NCI-H82 (cell line): ENCODE data around the gene NDST1.

Source experiments
- DNase-seq: peaks from one replicate; lab custom pipeline; 2025; lab: John Stamatoyannopoulos, UW

The NDST1 gene

DNA sequence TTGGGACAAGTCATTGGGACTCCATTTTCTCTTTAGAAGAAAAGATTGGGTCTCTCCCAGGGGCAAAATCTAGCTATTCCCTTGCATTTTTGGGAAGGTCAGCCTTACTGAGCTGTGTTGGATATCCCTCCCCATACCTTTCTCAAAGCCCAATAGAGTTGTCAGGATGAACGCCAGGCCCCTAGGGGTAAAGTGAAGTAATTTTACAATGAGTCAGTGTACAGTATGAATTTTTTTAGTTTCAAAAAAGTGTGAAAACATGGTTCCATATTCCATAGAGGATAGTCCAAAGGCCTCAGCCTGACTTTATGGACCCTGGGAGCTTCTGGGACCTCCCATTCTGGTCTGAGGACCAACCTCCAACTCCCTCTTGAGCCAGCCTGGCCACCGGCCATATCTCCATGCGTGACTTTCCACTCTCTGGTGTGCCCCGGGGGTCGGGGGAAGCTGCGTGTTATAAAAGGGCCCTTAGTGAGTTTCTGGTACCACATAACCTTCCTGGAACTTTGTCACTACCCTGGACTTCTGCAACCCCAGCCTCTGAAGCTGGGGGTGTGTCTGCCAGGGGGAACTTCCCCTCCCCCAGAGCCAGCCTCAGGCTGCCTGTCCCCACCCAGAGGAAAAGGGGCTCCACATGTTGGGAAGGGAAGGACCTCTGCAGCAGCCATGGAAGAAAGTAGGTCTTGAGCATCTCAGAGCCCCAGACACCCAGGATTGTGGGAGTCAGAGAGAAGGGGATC is 80.1 kb downstream of the NDST1 start:
- DNase-seq, result no peak

DNA sequence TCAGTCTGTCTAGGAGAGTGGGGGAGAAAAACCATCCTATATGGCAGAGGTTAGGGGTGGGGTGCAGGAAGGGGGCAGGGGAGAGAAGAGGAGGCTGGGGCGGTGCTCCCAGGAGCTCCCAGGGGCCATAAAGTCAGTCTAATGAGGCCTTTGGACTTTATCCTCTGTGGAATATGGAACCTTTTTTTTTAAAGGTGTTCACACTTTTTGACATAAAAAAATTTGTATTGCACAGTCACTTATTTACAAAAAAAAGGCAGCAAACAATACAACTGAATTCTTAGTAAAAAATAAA is 80.6 kb downstream of the NDST1 start:
- no peak for DNase-seq

DNA sequence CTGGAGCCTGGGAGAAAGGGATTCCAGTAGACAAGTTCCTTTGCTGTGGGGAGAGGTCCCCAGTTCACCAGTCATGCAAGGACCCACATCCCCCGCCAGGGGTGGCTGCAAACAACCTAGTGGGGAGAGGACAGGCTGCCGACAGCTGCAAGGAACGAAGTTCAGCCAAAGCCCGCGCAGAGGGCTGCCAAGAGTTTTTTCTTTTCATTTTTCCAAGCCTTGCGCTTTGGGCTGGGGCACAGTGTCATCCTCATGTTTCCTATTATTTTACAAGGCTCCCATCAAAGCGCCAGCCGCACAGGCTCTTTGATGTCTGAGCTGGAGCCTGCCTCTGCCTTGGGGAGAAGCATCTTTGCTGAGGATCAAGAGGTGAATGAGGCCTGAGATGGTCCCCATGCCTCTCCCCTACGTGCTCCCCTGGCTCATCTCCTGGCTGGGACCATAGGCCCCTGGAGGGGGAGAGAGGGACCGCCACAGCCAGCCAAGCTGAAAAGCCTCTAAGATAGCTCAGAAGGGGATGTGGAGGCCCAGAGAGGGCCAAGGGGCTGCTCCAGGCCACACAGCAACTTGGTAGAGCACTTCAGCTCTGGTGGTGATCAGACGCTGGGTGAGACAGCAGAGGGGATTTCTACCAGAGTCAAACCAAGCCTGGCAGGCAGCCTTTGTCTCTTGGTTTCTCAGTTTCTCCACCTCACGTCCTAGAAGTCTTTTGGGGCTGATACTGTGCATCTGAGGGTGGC is 82.1 kb downstream of the NDST1 start:
- peak; percentile 64 for DNase-seq

DNA sequence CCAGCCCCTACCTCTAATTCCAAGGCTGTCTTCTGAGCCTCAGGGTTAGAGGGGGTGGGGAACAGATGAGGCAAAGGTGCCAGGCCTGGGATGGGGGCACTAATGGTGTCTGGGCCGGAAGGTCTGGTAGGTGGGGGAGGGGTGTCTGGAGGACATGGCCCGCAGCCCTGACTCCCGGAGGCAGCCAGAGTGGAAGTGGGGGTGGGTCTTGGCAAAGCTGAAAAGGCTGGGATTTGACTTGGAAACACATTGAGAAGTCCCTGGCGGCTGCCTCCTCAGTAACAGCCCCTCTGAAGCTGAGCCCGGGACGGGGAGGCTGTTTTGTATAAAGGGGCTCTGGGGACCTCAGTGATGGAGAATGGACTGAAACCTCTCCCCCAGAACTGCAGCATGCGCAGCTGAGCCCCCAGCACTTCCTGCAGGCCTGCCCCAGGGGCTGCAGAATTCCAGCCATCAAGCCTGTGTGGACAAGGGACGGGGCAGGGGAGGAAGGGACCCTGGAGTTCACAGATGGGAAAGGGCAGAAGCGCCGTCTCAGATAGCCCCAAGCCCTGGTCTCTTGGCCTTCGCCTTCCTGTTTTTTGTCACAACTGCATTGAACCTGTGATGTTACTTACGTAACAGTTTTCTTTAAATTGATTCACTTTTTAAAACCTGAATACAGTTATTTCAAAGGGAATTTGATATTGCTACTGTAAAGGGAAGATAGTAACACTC is 83.2 kb downstream of the NDST1 start:
- no peak for DNase-seq

DNA sequence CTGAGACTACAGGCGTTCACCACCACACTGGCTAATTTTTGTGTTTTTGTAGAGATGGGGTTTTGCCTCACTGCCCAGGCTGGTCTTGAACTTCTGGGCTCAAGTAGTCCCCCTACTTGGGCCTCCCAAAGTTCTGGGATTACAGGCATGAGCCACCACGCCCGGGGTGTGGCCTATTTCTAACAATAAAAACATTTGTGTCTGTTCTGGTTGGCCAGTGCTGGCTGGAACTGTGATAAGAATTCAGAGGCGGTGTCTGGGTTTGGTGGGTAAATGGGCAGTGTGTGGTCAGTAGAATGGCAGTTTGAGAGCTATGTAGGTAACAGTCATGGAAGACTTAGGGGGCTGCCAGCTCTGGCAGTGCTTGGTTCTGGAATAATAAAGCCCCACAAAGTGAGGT is 85.7 kb downstream of the NDST1 start:
- no peak for DNase-seq

DNA sequence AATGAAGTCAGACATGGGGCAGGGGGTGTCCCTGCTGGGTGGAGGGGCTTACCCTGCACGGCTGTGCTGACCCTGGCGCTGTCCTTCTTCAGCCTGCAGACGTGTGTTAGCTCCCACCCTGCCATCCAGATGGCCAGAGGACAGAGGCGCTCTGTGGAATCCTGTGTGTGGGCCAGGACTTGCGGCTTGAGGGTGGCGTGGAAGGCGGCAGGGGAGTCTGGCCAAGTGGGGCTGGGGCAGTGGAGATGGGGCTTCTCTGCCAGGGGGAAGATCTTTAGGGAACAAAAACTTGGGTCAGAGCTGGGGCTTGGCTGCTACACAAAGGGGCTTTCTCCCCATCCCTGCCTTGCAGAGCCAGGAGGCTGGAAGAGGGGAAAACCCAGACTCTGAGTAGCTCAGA is 86.1 kb downstream of the NDST1 start:
- no peak for DNase-seq

DNA sequence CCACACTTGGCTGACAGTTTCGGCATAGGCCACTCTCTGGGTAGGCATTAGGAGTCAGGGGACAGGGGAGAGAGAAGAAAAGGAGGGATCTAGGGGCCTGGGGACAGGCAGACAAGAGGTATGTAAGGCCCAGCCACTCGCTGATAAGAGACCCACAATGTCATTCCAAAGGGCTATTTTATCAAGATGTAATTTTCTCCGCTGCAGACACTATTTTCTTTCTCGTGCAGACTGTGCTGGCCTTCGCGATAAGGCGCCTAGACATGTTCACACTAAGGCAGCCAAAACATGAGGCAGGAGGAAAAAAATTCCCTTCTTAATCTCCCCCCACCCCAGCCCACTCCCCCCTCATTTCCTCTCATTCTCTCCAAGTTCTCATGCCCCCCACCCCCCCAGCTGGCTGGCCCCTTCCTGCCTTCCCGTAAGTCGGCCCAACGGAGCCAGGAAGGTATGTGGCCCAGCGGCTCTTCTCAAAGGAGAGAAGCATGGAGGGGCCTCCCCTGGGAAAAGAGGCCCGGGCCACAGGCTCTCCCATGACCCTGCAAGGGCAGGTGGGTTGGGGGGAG is 87.6 kb downstream of the NDST1 start:
- DNase-seq, result no peak

DNA sequence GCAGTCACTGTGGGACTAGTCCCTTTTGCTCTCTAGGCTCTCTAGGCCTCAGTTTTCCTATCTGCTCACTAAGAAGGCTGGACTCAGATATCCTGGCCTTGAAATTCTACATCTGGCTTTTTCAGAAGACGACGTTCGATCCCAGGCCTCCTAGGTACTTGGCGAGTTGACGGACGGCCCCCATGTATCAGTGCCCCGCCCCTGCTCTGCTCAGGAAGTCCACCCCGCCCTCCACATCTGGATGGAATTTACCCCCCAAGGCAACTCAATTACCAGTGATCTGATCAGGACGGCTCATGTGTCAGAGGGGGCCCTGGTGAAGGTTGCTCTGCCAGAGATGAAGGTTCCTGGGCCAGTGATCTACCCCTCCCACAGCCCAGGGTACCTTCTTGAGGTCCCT is 88.4 kb downstream of the NDST1 start:
- DNase-seq, result no peak

DNA sequence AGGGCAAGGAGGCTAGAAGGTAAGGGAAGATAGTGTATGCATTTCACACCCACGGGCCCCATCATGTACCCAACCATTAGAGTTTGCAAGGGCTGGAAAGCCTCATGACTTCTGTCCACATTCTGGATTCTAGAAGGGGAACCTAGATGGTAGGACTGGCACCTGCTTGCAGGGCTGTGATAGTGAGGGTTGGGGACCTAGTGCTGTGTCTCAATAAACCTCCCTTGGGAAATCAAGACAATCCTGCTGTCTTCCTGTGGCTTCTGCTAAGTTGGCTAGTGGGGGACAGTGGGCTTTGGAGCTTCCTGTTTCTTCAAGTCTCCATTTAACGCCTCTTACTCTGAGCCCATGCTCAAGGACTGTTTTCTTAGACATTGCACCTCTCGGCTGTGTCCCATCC is 88.9 kb downstream of the NDST1 start:
- no peak for DNase-seq

DNA sequence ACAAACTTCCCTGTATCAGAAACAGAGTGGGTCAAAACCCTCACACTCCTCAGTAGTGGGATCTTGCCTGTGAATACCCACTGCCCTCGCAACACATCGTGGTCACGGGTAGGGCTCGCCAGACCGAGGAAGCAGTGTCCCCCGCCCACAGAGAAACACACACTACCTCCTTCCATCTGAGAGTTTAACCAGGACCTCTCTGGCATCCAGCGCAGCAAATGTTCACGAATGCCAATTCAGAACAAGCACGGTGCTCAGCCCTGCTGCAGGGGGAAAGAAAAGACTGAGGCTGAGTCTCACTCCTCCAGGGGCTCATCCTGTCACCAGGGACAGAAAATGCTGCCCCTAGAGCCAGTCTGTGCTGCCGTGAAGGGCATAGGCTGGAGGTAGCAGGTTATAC is 90.1 kb downstream of the NDST1 start:
- no peak for DNase-seq

DNA sequence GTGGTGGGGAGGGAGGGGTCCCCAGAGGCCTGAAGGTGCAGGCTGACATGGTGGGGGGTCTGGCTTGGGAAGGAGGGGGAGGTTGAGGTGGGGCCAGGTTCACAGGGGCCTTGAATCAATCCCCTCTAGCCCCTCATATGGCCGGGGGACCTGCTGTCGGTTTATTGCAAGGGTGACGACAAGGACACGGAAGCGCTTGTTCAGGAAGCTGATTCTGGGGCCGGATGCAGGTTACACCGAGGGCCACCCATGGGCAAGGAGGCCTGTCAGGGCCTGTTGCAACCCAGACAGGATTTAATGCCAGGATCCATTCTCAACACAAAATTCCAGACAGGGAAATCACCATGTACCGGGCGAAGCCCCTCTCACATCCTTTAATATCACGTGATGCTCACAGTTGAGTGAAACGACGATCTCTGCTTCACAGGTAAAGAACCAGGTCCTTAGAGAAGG is 90.9 kb downstream of the NDST1 start:
- no peak for DNase-seq

DNA sequence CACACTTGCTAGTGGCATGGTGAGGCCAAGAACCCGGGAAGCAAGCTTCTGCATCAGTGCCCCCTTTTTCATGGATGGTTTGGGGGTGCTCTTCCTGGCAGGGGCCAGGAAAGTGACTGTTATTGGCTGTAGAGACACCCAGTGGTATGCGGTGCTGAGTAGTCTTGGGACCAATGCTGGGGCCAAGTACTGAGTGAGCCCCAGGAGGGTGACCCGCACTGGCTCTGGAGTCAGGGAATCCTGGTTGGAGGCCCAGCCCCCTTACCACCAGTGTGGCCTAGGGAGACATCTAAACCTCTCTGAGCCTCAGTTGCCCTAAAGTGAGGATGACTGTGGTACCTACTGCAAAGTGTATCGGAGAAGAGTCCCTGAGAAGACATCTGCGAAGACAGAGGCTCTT is 91.3 kb downstream of the NDST1 start:
- DNase-seq, result no peak

DNA sequence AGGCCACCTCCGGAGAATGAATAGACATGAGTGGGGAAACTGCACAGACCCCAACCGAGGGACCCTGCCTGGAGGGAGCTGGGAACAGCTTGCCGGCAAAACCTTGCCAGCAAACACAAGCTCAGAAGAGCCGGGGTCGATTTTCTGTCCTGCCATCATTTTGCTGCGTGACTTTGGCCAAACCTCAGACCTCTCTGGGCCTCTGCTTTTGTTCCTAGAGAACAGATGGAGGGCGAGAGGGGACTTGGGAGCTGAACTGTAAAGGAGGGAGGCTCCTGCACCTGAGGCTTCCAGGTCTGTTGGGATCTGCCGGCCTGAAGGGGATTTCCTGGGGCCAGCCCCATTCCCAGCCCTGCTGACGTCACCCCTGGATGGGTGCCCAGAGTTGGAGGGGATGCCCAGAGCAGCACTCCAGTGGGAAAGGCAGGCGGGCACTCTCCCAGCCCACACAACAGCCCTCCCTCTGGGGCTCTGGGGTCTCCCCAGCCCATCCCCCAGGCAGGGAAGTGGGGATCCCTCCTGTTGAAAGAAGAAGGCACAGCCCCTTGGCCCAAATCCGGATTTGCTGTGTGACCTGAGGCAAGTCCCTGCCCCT is 92.1 kb downstream of the NDST1 start:
- DNase-seq, result peak; percentile 31

DNA sequence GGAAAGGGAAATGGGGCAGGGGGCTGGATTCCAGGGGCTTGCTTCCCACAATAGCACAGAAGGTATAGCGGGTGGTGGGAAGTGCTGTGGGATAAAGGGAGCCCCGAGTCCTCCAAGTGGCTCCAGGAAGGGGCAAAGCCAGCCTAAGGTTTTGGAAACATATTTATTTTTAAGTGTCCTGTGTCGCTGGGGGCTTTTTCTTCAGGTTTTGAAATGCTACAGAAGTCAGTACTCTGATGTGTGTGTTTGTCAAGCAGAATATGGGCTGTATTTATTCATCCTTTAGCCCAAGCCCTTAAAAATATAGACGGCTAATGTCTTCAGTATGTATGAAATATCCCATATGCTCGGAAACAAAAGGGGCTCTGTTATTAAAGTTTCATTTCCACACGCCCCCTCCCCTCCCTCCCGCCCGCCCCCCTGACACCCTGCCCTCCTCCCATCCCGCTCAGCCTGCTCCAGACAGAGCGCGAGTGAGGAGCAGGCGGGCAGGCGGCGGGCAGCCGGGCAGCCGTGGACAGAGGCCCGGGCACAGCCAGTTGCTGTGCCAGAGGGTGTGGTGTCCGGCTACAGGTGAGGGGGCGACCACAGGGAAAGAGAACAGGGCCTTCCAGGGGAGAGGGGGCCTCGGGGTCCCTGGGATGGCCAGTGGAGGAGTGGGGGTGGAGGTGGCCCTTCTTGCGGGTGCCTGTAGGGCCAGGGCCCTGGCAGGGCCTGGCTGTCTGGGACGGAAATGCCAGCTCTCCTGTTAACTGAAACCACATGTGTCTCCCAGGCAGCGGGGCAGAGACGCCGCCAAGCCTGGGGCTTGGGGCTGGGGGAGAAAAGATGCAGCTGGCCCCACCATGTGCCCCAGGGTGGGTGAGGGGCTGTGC is 92.9 kb downstream of the NDST1 start:
- no peak for DNase-seq

DNA sequence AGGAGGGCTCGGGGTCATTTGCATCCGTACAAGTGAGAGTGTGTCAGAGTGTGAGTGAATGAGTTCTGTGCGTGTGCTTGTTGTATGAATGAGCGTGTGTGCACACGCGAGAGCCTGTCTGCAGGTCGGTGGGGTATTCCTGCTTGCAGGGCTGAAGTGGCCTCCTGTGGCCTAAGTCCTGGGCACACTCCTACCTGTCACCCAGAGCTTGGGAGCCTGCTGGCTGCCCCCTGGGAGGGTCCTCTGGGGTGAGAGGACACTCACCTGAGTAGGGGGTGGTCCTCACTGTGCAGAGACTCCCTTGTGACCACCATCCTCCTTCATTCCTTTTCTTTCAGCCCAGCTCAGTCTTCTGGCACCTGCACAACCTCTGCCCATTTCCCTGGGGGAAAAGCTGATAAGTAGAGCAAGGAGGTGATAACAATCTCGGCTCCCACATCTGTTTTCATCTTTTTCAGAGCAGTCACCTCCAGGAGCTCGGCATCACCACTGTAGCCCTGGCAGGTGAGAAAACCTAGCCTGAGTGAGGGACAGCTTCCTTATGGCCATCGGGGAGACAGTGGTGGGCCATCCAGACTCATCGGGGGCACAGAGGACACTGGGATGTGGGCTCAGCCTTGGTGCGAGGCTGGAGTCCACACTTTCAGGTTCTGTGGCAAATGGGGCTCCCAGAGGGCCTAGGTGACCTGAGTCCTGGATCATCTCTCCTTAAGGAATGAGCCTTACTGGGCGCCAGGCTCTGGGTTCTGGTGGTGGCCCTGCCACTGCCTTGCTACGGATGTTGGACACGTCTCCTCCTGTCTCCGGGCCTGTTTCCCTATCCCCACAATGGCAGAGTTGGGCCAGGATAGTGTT is 93.8 kb downstream of the NDST1 start:
- DNase-seq, result no peak

DNA sequence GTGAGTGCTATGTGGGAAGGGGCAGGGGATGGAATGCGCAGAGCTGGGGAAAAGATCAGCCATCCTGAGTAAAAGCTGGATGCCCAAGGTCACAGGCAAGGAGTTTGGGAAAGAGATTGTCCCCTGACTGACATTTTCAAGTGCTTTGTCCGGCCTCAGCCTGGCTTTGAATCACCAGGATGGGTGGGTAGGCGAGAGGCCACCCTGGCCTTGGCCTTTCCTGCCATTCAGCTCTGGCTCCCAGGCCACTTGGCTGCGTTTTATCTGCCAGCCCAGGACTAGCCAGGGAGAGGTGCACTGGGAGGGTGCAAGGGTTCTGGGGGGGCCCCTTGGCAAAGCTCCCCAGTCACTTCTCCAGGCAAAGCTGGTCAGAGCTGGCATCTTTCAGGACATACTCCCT is 95.1 kb downstream of the NDST1 start:
- DNase-seq, result no peak

DNA sequence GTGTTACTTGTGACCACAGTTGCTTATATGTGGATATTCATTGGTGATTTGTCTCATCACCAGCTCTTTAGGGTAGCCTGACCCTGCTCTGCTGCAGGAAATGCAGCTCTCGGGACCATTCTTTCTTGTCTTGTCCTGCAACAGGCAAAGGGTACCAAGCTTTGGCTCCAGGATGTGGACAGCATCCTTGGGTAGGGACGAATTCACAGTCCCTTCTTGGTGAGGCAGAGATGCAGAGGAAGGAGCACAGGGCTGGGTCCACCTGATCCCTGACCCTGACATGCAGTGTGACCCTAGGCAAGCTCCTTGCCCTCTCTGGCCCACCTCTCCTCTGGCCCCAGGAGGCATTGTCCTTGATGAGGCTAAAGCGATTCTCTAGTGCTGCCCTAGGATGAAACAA is 95.6 kb downstream of the NDST1 start:
- no peak for DNase-seq

DNA sequence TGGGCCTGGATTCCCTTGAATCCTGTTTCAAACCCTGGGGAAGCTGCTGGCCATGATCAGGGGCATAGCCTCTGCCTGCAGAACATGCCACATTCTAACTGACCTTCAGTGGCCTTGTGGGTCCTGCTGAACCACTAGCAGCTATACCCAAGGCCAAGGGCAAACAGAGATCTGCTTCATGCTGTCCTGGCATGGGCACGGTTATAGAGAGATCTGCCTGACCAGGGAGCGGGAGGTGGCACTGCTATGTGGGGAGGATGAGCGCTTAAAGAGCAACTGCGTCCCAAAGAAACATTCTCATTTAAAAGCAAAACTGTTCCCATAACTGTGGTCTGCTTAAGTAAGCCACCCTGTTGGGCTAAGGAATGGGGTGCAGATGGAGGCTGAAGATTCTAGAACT is 96.1 kb downstream of the NDST1 start:
- DNase-seq, result no peak

DNA sequence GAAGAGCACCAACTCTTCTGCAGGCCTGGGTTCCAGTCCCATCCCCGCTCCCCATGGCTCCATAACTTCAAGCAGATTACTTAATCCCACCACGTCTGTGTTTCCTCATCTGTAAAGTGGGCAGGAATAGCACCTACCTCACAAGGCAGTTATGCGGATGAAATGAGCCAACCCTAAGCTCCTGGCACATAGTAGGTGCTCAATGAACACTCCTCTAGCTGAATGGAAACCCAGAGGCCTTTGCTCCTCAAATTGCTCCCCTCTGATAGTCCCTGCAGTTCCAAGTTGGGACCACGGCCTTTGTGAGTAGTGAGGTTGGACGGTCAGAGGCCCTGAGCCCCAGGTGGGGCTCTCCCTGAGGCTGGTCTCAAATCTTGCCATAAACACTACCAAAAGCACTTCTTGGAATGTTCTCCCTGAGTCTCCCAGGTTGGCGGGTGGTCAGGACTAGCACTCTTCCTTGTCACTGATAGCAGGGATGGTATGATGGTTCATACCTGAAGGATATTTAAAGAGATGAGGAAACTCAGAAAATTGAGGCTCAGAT is 97.0 kb downstream of the NDST1 start:
- no peak for DNase-seq

DNA sequence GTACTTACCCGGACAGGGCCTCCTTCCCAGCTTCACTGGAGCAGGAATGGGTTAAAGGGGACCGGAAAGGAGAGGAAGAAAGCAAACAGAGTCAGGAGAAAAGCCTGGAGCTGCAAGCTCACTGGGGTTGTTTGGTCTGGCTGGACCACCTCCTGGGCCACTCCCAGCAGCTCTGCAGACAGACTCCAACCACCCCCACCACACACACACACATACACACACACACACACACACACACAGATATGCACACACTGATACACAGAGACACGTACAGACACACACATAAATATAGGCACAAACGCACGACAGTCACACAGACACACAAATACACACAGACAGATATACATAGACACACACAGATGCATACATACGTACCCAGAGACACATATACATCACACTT is 97.6 kb downstream of the NDST1 start:
- DNase-seq, result no peak
